ENCODE measurements around the gene XRCC5. TPM values are rescaled to one million over a fixed set of nuclear protein-coding genes. Genes with fewer than 3 reads are reported as not detected.

Gene XRCC5
- total RNA-seq, 1 donor from 2014 or later: 178 TPM

- no peak for TF ChIP-seq CTCF (IDR thresholded peaks at IDR 0.05)
- intact Hi-C loops (cut with DNase I): no loop called here
- Histone ChIP-seq H3K4me3 (no peak overlapping the region), H3K27ac (no peak overlapping the region), H3K9me3 (no peaks in the 10 kb centered on the region), H3K27me3 (no peaks in the 10 kb centered on the region), H3K36me3 (no peaks in the 10 kb centered on the region), H3K4me1 (no peaks in the 10 kb centered on the region)
- no peak for ATAC-seq
- no peak for DNase-seq
Measured at GRCh38 chr2:216090369-216090786, 18.8 kb upstream of the XRCC5 start.

GRCh38 chr2:216092646-216093045 lies 16.5 kb upstream of the XRCC5 start:
- no peaks in the 10 kb centered on the region for H3K9me3 ChIP-seq
- no peaks in the 10 kb centered on the region for H3K36me3 ChIP-seq
- no peak overlapping the region for H3K27ac ChIP-seq
- no peaks in the 10 kb centered on the region for H3K27me3 ChIP-seq
- ATAC-seq (no peak), DNase-seq (no peak)
- no peak for TF ChIP-seq CTCF (IDR thresholded peaks at IDR 0.05)
- intact Hi-C loops (cut with DNase I): no loop called here
- no peaks in the 10 kb centered on the region for H3K4me1 ChIP-seq
- H3K4me3 ChIP-seq: no peak overlapping the region

GRCh38 chr2:216094701-216095100 lies 14.4 kb upstream of the XRCC5 start:
- DNase-seq (no peak), ATAC-seq (no peak)
- TF ChIP-seq CTCF (IDR thresholded peaks at IDR 0.05): no peak
- Histone ChIP-seq H3K27ac (no peak overlapping the region), H3K4me1 (no peaks in the 10 kb centered on the region), H3K36me3 (no peaks in the 10 kb centered on the region), H3K4me3 (no peak overlapping the region), H3K27me3 (no peaks in the 10 kb centered on the region), H3K9me3 (no peaks in the 10 kb centered on the region)
- intact Hi-C loops (cut with DNase I): no loop called here

GRCh38 chr2:216098421-216099334 lies 10.5 kb upstream of the XRCC5 start:
- TF ChIP-seq CTCF (IDR thresholded peaks at IDR 0.05): no peak
- H3K9me3 ChIP-seq: no peaks in the 10 kb centered on the region
- no peaks in the 10 kb centered on the region for H3K36me3 ChIP-seq
- no peaks in the 10 kb centered on the region for H3K27me3 ChIP-seq
- H3K27ac ChIP-seq: no peak overlapping the region
- no peaks in the 10 kb centered on the region for H3K4me1 ChIP-seq
- intact Hi-C loops (cut with DNase I): no loop called here
- peak; percentile 33 for ATAC-seq
- DNase-seq: no peak
- H3K4me3 ChIP-seq: no peak overlapping the region

GRCh38 chr2:216101109-216101508 lies 8.0 kb upstream of the XRCC5 start:
- no peak for ATAC-seq
- H3K27ac ChIP-seq: peak overlapping the region; percentile 58

More at GRCh38 chr2:216101109-216101508, 8.0 kb upstream of the XRCC5 start:
- no peaks in the 10 kb centered on the region for H3K27me3 ChIP-seq
- intact Hi-C loops (cut with DNase I): no loop called here
- H3K4me1 ChIP-seq: no peaks in the 10 kb centered on the region
- H3K4me3 ChIP-seq: no peak overlapping the region
- no peaks in the 10 kb centered on the region for H3K36me3 ChIP-seq
- DNase-seq: no peak
- no peaks in the 10 kb centered on the region for H3K9me3 ChIP-seq
- no peak for TF ChIP-seq CTCF (IDR thresholded peaks at IDR 0.05)
